GM13976 (cell line): ENCODE data around the gene VRK3.
"Not testable (repeated sequence)": the region's sequence is repeated elsewhere in the genome, so short reads cannot be mapped to it uniquely, and the experiment has no call there.

Experiments used
- DNase-seq: peaks from one replicate; pipeline ENCODE4 v3.0.0; 2012; ENCODE audit warnings: low spot score
- in situ Hi-C: fragments of 300-500 bp; cut with MboI; formaldehyde crosslinking; loops from one replicate; pipeline ENCODE4 v1.12.0; 2022; ENCODE audit warnings: low sequenced_read_pairs, mixed read lengths, inconsistent platforms; ENCODE audit not compliant: unreplicated experiment
- TF ChIP-seq, protein P1 (sequence below): IDR thresholded peaks from 2 replicates; pipeline ENCODE4 v1.5.1; 2012; ENCODE audit warnings: borderline replicate concordance, mild to moderate bottlenecking; ENCODE audit not compliant: insufficient read depth; ENCODE audit errors: extremely low read depth, missing control alignments, control extremely low read depth

VRK3 gene

GRCh38 chr19:49977076-49977475 is 48.1 kb downstream of the VRK3 start:
- TF ChIP-seq, protein P1, sequence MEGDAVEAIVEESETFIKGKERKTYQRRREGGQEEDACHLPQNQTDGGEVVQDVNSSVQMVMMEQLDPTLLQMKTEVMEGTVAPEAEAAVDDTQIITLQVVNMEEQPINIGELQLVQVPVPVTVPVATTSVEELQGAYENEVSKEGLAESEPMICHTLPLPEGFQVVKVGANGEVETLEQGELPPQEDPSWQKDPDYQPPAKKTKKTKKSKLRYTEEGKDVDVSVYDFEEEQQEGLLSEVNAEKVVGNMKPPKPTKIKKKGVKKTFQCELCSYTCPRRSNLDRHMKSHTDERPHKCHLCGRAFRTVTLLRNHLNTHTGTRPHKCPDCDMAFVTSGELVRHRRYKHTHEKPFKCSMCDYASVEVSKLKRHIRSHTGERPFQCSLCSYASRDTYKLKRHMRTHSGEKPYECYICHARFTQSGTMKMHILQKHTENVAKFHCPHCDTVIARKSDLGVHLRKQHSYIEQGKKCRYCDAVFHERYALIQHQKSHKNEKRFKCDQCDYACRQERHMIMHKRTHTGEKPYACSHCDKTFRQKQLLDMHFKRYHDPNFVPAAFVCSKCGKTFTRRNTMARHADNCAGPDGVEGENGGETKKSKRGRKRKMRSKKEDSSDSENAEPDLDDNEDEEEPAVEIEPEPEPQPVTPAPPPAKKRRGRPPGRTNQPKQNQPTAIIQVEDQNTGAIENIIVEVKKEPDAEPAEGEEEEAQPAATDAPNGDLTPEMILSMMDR, result no peak
- in situ Hi-C loops, result no loop called here
- DNase-seq, result no peak

- in situ Hi-C loops, result no loop called here
- TF ChIP-seq, protein P1, result no peak
Observed at GRCh38 chr19:49976496-49976895, 48.7 kb downstream of the VRK3 start.

DNA sequence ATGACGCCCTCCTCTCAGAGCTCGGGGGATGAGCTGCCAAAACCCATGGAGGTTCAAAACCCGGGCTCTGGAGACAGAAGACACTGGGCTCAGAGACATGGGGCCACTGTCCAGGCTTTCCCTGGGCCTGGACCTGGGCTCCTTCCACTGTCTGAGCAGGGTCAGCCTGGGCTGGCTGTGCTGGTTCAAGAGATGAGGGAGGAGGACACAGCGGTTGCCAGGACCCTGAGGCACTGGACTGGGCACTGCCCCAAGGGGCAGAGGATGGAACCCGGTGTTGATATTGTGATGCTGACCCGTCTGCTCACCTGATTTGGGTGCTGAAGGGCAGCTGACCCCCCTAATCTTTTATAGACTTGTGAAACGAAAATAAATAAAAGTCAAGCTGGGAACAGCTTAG is 50.1 kb downstream of the VRK3 start:
- in situ Hi-C loops, result no loop called here
- TF ChIP-seq, protein P1, result no peak
- DNase-seq, result no peak

More at GRCh38 chr19:49976496-49976895, 48.7 kb downstream of the VRK3 start:
- no peak for DNase-seq

GRCh38 chr19:49973987-49974386 is 51.2 kb downstream of the VRK3 start:
- in situ Hi-C loops, result no loop called here
- TF ChIP-seq, protein P1, result no peak

GRCh38 chr19:49972841-49973240 is 52.3 kb downstream of the VRK3 start:
- in situ Hi-C loops, result no loop called here
- TF ChIP-seq, protein P1, result no peak

More at GRCh38 chr19:49973987-49974386, 51.2 kb downstream of the VRK3 start:
- DNase-seq, result no peak

GRCh38 chr19:49971991-49972411 is 53.2 kb downstream of the VRK3 start:
- TF ChIP-seq, protein P1, result no peak
- DNase-seq, result no peak
- in situ Hi-C loops, result no loop called here

More at GRCh38 chr19:49972841-49973240, 52.3 kb downstream of the VRK3 start:
- DNase-seq, result no peak

- DNase-seq, in situ Hi-C loops: not testable (repeated sequence)
Observed at GRCh38 chr19:49969355-49969754, 55.8 kb downstream of the VRK3 start.
